PFSK-1 (cell line): ENCODE results near the gene NXN.

ENCODE experiments used
- FOXP2 ChIP-seq: optimal IDR thresholded peaks from 2 replicates; pipeline ENCODE3; 2011; ENCODE audit warnings: borderline replicate concordance, control low read depth, inconsistent platforms; ENCODE audit not compliant: insufficient read depth; ENCODE audit errors: extremely low read length, extremely low read depth
- POLR2AphosphoS5 ChIP-seq: IDR thresholded peaks from 2 replicates; pipeline ENCODE4 v1.6.1; 2012; ENCODE audit warnings: low read depth, mild to moderate bottlenecking, control low read depth, low read length, moderate library complexity
- REST ChIP-seq, 2 experiments: IDR thresholded peaks; 2 replicates each; pipeline versions ENCODE4 v1.6.1 to v1.8.0; 2011 to 2012; ENCODE audit warnings: low read depth in 2 of 2, low read length in 2 of 2, control low read depth in 1 of 2, inconsistent platforms in 1 of 2, mild to moderate bottlenecking in 1 of 2, moderate library complexity in 1 of 2; ENCODE audit not compliant: insufficient read depth in 1 of 2
- SIN3A ChIP-seq: IDR thresholded peaks from 2 replicates; pipeline ENCODE4 v1.6.1; 2012; ENCODE audit warnings: mild to moderate bottlenecking, low read length, moderate library complexity, borderline replicate concordance; ENCODE audit not compliant: insufficient read depth
- TAF1 ChIP-seq: IDR thresholded peaks from 2 replicates; pipeline ENCODE4 v1.6.1; 2012; ENCODE audit warnings: low read length, control low read depth, borderline replicate concordance; ENCODE audit not compliant: insufficient read depth

The NXN gene

GRCh38 chr17:866568-867103 lies 112.9 kb downstream of the NXN start:
- TF ChIP-seq TAF1 (no peak), FOXP2 (no peak), POLR2AphosphoS5 (no peak), REST (IDR thresholded peaks at IDR 0.05; ENCODE audit: insufficient read depth in 1 of 2, low read depth in 2 of 2, low read length in 2 of 2) (no peak)

GRCh38 chr17:864315-864714 lies 115.3 kb downstream of the NXN start:
- no peak for TF ChIP-seq REST (IDR thresholded peaks at IDR 0.05; ENCODE audit: insufficient read depth in 1 of 2, low read depth in 2 of 2, low read length in 2 of 2)
- no peak for TF ChIP-seq POLR2AphosphoS5
- no peak for TF ChIP-seq TAF1
- no peak for TF ChIP-seq FOXP2
- TF ChIP-seq SIN3A = no peak

- no peak for TF ChIP-seq FOXP2
Measured at GRCh38 chr17:863880-864279, 115.7 kb downstream of the NXN start.

- TF ChIP-seq REST (IDR thresholded peaks at IDR 0.05; ENCODE audit: insufficient read depth in 1 of 2, low read depth in 2 of 2, low read length in 2 of 2) (no peak), POLR2AphosphoS5 (no peak), FOXP2 (no peak), TAF1 (no peak), SIN3A (no peak)
Measured at GRCh38 chr17:862582-862981, 117.0 kb downstream of the NXN start.

GRCh38 chr17:861364-861763 lies 118.2 kb downstream of the NXN start:
- no peak for TF ChIP-seq FOXP2
- TF ChIP-seq TAF1 = no peak
- TF ChIP-seq SIN3A = no peak
- no peak for TF ChIP-seq REST (IDR thresholded peaks at IDR 0.05; ENCODE audit: insufficient read depth in 1 of 2, low read depth in 2 of 2, low read length in 2 of 2)
- no peak for TF ChIP-seq POLR2AphosphoS5
